Keratinocyte (primary cell): ENCODE measurements around the gene C6orf47. TPM values are rescaled to one million over a fixed set of nuclear protein-coding genes. Genes with fewer than 3 reads are reported as not detected.

ENCODE experiments used
- DNase-seq: peaks from one replicate; pipeline ENCODE4 v3.0.0-alpha.2; 2011; ENCODE audit warnings: low read depth, missing footprints, low spot score
- FAIRE-seq: peaks from 2 replicates; lab custom pipeline; 2011; peaks lifted over from hg19 to GRCh38; lab: Jason Lieb, UNC
- H2AFZ ChIP-seq: 2 replicates; pipeline ENCODE4 v1.6.0; 2012; ENCODE audit warnings: low read length, control low read depth, inconsistent platforms; ENCODE audit not compliant: control insufficient read depth
- H3K27ac ChIP-seq: 2 replicates; pipeline ENCODE4 v1.5.1; 2011; ENCODE audit warnings: low read length; ENCODE audit not compliant: control insufficient read depth, insufficient read depth
- H3K27me3 ChIP-seq: 3 replicates; pipeline ENCODE4 v1.6.0; 2011; ENCODE audit warnings: low read length; ENCODE audit not compliant: control insufficient read depth, insufficient read depth; ENCODE audit errors: extremely low read depth
- H3K36me3 ChIP-seq, 2 experiments: 2 replicates in 1 of 2; 3 replicates in 1 of 2; pipeline ENCODE4 v1.5.1; 2011; ENCODE audit warnings: low read length in 2 of 2, mild to moderate bottlenecking in 1 of 2; ENCODE audit not compliant: control insufficient read depth in 2 of 2, insufficient read depth in 2 of 2; ENCODE audit errors: extremely low read depth in 1 of 2
- H3K4me1 ChIP-seq: 3 replicates; pipeline ENCODE4 v1.5.1; 2011; ENCODE audit warnings: low read length; ENCODE audit not compliant: control insufficient read depth, insufficient read depth; ENCODE audit errors: extremely low read depth
- H3K4me2 ChIP-seq: 3 replicates; pipeline ENCODE4 v1.6.0; 2011; ENCODE audit warnings: low read depth, low read length; ENCODE audit not compliant: control insufficient read depth, insufficient read depth; ENCODE audit errors: extremely low read depth
- H3K4me3 ChIP-seq, 3 experiments: fragments of 200-600 bp in 1 of 3; sonication (generic) in 1 of 3; 2 replicates in 2 of 3; 3 replicates in 1 of 3; pipeline ENCODE4 v1.5.1; 2011 to 2016; ENCODE audit warnings: low read length in 3 of 3, mild to moderate bottlenecking in 3 of 3, control low read depth in 2 of 3, inconsistent platforms in 1 of 3, low read depth in 1 of 3, mixed read lengths in 1 of 3, mixed run types in 1 of 3, moderate library complexity in 1 of 3; ENCODE audit not compliant: control insufficient read depth in 2 of 3, insufficient read depth in 2 of 3; ENCODE audit errors: extremely low read depth in 1 of 3
- H3K79me2 ChIP-seq: 2 replicates; pipeline ENCODE4 v1.6.0; 2012; ENCODE audit warnings: low read length; ENCODE audit not compliant: control insufficient read depth, insufficient read depth
- H3K9ac ChIP-seq: 3 replicates; pipeline ENCODE4 v1.6.0; 2011; ENCODE audit warnings: low read length; ENCODE audit not compliant: control insufficient read depth, insufficient read depth; ENCODE audit errors: extremely low read depth
- H3K9me1 ChIP-seq: 3 replicates; pipeline ENCODE4 v1.6.0; 2011; ENCODE audit warnings: low read length; ENCODE audit not compliant: control insufficient read depth, insufficient read depth; ENCODE audit errors: extremely low read depth
- H3K9me3 ChIP-seq: 2 replicates; pipeline ENCODE4 v1.5.1; 2012; ENCODE audit warnings: low read depth, low read length; ENCODE audit not compliant: control insufficient read depth
- H4K20me1 ChIP-seq: 3 replicates; pipeline ENCODE4 v1.6.0; 2011; ENCODE audit warnings: low read length; ENCODE audit not compliant: control insufficient read depth, insufficient read depth; ENCODE audit errors: extremely low read depth
- EZH2 ChIP-seq: IDR thresholded peaks from one replicate; pipeline ENCODE4 v1.6.1; 2012; ENCODE audit warnings: inconsistent platforms, mild to moderate bottlenecking, low read length, moderate library complexity
- dilution Hi-C: fragments of 300-500 bp; cut with MboI; formaldehyde crosslinking; loops from one replicate; pipeline ENCODE4 v1.7.0; 2020; ENCODE audit warnings: low sequenced_read_pairs; ENCODE audit not compliant: extremely low pct_ligation_motif_present
- polyA plus RNA-seq, 5 experiments: library from polyadenylated mRNA; depleted of rRNA in 3 of 5; stranded (reverse) in 3 of 5; stranded (forward) in 1 of 5; unstranded in 1 of 5; fragments of >200 nt; gene quantifications; 1 replicate in 1 of 5; 2 replicates in 3 of 5; 3 replicates in 1 of 5; pipeline versions ENCODE4 v1.2.1 to v1.2.3, GENCODE V29; 2011 to 2012; ENCODE audit warnings: missing spikeins in 2 of 5, low read depth in 1 of 5, low replicate concordance in 1 of 5
- TF ChIP-seq, protein P1 (sequence below), 3 experiments: IDR thresholded peaks in 1 of 3; conservative IDR thresholded peaks in 1 of 3; optimal IDR thresholded peaks in 1 of 3; 2 replicates in 2 of 3; 3 replicates in 1 of 3; pipeline versions ENCODE3 to v1.5.1; 2011; ENCODE audit warnings: low read length in 3 of 3, mild to moderate bottlenecking in 3 of 3, moderate library complexity in 2 of 3, control low read depth in 1 of 3, inconsistent platforms in 1 of 3; ENCODE audit not compliant: insufficient read depth in 2 of 3; ENCODE audit errors: extremely low read depth in 1 of 3

Gene C6orf47
- polyA plus RNA-seq, 1 donor (not counting 4 experiments of a cell fraction or from before 2014, with no cell fraction given) = 7.9 TPM

DNA sequence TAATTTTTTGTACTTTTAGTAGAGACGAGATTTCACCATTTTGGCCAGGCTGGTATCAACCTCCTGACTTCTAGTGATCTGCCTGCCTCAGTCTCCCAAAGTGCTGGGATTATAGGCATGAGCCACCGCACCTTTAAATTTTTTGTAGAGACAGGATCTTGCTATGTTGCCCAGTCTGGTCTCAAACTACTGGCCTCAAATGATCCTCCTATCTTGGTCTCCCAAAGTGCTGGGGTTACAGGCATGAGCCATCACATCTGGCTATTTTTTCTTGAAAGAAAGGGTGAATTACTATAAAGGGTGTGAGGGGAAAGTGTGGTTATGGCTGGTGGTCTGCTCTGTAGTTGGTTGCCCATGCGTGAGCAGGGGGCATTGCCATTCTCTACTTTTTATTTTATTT, 47.6 kb upstream of the C6orf47 start:
- H3K27me3 ChIP-seq = no peaks in the 10 kb centered on the region
- no peaks in the 10 kb centered on the region for H3K79me2 ChIP-seq
- no peaks in the 10 kb centered on the region for H3K9me3 ChIP-seq
- no peak overlapping the region for H2AFZ ChIP-seq
- H3K9me1 ChIP-seq = no peaks in the 10 kb centered on the region
- dilution Hi-C loops = no loop called here
- no peak overlapping the region for H3K27ac ChIP-seq
- H3K4me2 ChIP-seq = no peak overlapping the region
- no peak overlapping the region for H3K4me3 ChIP-seq
- H4K20me1 ChIP-seq = no peaks in the 10 kb centered on the region
- H3K4me1 ChIP-seq = peaks cover 20% of the 10 kb centered on the region
- H3K36me3 ChIP-seq = no peaks in the 10 kb centered on the region
- no peak for TF ChIP-seq EZH2
- TF ChIP-seq, protein P1, sequence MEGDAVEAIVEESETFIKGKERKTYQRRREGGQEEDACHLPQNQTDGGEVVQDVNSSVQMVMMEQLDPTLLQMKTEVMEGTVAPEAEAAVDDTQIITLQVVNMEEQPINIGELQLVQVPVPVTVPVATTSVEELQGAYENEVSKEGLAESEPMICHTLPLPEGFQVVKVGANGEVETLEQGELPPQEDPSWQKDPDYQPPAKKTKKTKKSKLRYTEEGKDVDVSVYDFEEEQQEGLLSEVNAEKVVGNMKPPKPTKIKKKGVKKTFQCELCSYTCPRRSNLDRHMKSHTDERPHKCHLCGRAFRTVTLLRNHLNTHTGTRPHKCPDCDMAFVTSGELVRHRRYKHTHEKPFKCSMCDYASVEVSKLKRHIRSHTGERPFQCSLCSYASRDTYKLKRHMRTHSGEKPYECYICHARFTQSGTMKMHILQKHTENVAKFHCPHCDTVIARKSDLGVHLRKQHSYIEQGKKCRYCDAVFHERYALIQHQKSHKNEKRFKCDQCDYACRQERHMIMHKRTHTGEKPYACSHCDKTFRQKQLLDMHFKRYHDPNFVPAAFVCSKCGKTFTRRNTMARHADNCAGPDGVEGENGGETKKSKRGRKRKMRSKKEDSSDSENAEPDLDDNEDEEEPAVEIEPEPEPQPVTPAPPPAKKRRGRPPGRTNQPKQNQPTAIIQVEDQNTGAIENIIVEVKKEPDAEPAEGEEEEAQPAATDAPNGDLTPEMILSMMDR (optimal IDR thresholded peaks at IDR 0.05 in 1 of 3, IDR thresholded peaks at IDR 0.05 in 1 of 3, conservative IDR thresholded peaks at IDR 0.05 in 1 of 3; ENCODE audit: extremely low read depth in 1 of 3, insufficient read depth in 2 of 3, low read length in 3 of 3) = no peak
- no peak for DNase-seq
- no peak overlapping the region for H3K9ac ChIP-seq
- no peak for FAIRE-seq

GRCh38 chr6:31707701-31708100, 47.1 kb upstream of the C6orf47 start:
- DNase-seq (no peak), FAIRE-seq (no peak)
- H2AFZ ChIP-seq = no peak overlapping the region
- no peak overlapping the region for H3K4me3 ChIP-seq
- TF ChIP-seq EZH2 = no peak
- TF ChIP-seq, protein P1 (optimal IDR thresholded peaks at IDR 0.05 in 1 of 3, IDR thresholded peaks at IDR 0.05 in 1 of 3, conservative IDR thresholded peaks at IDR 0.05 in 1 of 3; ENCODE audit: extremely low read depth in 1 of 3, insufficient read depth in 2 of 3, low read length in 3 of 3) = no peak
- H3K4me1 ChIP-seq = peaks cover 20% of the 10 kb centered on the region
- H3K4me2 ChIP-seq = no peak overlapping the region
- no peaks in the 10 kb centered on the region for H3K9me1 ChIP-seq
- H3K79me2 ChIP-seq = no peaks in the 10 kb centered on the region
- H3K27ac ChIP-seq = no peak overlapping the region
- dilution Hi-C loops = no loop called here
- H3K9me3 ChIP-seq = no peaks in the 10 kb centered on the region
- no peaks in the 10 kb centered on the region for H3K36me3 ChIP-seq
- H3K9ac ChIP-seq = no peak overlapping the region
- no peaks in the 10 kb centered on the region for H4K20me1 ChIP-seq
- no peaks in the 10 kb centered on the region for H3K27me3 ChIP-seq
